Raji (cell line): ENCODE measurements around the gene SLIT1.

Experiments
- POLR2A ChIP-seq: IDR thresholded peaks from 2 replicates; pipeline ENCODE4 v1.6.1; 2011; ENCODE audit warnings: low read depth, low read length, control low read depth; ENCODE audit not compliant: insufficient read depth

The SLIT1 gene

DNA sequence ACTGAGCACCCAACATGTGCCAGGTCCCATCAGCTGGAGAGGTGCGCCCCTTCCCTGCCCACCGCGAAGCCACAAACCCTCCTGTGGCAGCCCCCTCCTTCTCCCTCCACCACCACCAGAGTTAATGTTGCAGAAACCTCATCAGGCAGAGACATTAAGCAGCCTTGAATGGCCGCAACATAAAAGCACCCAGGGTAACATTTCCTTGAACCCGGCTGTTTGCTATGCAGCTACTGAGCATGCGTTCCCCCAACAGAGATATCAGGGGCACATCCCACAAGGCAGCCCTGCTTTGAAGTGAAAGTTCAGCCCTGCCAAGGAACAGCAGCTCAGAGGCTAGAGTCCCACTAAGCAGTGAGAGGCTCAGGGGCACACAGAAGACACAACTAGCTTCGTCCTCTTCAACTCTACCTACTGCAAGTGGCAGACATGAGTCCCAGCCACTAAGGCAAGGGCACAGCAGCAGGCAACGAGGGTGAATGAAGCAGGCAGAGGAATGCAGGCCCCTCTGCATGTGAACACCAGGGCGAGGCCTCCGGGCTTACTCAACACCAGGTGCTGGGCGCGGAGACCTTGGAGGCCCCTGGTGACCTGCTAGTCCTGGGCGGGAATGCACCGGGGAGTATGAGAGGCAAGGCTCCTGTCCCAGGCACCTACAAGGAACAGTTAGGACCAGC is 107.4 kb downstream of the SLIT1 start:
- TF ChIP-seq POLR2A = no peak

GRCh38 chr10:97076781-97077180 is 109.0 kb downstream of the SLIT1 start:
- no peak for TF ChIP-seq POLR2A

DNA sequence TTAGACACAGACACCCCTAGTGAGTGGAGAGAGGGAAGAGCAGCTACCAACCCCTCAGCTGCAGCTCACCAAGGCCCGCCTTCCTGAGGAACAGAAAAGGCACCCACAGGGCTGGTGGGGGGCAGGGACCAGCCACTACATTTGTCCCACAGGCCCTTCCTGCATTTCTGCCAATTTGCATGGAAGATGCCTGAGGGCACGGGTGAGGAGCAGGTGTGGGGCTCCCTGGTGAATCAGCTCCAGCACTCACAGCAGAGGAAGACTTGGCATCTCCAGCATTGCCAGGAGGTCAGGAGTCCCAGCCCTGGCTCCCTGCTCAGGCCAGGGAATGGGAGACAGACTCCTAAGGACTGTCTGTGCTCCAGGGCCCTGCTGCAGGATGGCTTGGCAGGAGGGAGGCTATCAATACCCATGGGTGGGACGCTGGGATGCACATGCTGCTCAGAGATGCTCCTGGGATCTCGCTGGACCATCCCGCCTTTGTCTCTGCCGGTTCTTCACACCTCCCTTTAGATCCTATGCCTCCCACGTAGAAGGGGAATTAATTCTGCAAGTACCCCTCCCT is 109.7 kb downstream of the SLIT1 start:
- no peak for TF ChIP-seq POLR2A

- TF ChIP-seq POLR2A = no peak
These were observed 110.3 kb downstream of the SLIT1 start for GRCh38 chr10:97075421-97075820.

- no peak for TF ChIP-seq POLR2A
These were observed 111.3 kb downstream of the SLIT1 start for GRCh38 chr10:97074256-97075145.

DNA sequence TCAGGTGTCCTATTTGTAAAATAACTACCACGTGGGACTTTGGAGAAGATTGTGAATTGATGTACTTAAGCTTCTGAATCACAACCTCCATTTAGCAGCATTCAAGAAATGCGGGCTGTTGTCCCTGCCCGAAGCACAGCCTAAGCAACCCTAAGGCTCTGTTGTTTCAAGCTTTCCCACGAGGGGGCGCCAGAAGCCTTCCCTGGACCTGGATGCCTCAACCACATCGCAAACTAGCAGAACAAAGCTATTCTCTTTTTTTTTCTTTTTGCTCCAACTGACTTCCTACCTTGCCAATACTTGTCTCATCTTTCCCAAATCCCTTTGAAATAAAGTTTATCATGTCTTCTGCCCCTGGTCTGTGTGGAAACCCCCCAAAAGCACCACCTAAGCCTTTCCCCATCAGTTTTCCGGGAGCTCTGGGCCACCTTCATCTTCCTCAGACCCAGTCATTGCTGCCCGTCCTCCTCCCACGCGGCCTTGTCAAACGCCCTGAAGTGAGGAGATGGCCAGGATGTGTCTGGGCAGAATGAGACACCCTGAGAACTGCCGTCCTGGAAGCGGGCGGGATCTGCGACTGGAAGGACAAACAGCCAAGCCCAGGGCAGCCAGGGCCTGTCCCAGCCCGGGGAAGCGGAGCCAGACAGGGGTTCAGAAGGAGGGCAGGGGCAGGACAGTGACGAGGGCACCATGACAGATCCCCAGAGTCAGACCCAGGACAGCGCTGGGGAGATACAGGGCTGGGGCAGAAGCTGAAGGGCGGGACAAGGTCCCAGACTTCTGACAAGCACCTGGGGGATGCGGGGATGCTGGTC is 112.7 kb downstream of the SLIT1 start:
- TF ChIP-seq POLR2A = no peak

DNA sequence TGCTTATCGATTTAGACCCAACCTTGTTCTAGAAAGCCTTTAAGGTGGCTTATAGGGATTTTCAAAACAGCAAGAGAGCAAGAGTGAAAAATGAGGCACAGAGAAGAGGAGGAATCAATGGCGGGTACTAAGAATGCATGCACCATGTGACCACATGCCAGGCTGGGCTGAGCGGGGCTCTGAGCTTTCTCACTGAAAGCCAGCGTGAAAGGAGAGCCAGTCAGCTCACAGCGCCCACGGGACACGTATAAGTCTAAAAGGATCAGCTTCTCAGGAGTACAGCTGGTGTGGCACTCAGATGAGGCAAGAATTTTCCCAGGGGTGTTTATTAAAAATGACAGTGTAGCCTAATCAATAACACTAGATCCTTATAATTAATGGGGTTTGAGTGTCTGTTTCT is 114.3 kb downstream of the SLIT1 start:
- no peak for TF ChIP-seq POLR2A

DNA sequence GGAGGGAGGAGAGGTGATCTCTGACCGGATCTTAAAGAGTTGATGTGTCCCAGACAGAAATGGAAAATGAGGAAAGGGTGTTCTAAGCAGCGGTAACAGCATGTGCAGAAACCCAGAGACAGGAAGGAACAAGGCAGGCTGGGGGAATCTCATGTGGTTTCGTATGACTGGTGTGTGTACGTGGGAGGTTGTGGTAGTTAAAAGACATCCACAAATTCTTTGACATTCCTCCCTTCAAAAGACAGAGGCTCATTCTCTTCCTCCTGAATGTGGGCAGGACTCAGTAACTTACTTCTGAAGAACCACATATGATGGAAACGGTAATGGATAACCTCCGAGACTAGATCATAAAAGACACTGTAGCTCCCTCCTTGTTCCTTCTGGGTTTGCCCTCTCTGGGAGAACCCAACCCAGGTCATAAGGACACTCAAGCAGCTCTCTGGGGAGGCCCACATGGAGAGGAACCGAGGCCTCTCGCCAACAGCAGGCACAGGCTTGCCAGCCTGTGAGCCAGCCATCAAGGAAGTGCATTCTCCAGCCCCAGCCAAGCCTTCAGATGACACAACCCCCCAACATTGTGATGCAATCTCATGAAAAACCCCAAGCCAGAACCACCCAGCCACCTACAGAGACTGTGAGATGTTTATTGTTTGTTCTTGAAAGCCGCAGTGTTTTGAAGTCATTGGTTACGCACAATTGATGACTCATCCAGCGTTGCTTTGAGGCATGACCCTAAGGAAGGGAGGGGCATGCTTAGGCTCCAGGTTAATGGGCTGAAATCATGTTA is 116.0 kb downstream of the SLIT1 start:
- no peak for TF ChIP-seq POLR2A

DNA sequence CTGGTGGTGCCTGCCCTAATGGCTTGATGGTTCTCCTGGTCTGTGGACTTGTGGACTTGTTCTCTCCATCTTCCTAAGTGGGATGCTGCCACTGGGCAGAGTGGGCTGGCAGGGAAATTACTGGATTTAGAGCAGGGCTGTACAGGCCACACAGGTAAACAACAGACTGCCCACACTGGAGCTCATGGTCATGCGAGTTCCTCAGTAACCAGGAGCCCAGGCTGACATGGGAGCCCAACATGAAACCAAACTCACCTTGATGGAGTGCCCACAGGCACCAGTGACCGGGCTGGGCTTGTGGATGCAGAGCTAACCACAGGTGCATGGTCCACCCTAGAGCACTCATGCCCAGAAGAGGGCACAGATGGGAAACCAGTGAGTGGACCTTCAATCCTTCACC is 116.7 kb downstream of the SLIT1 start:
- no peak for TF ChIP-seq POLR2A

DNA sequence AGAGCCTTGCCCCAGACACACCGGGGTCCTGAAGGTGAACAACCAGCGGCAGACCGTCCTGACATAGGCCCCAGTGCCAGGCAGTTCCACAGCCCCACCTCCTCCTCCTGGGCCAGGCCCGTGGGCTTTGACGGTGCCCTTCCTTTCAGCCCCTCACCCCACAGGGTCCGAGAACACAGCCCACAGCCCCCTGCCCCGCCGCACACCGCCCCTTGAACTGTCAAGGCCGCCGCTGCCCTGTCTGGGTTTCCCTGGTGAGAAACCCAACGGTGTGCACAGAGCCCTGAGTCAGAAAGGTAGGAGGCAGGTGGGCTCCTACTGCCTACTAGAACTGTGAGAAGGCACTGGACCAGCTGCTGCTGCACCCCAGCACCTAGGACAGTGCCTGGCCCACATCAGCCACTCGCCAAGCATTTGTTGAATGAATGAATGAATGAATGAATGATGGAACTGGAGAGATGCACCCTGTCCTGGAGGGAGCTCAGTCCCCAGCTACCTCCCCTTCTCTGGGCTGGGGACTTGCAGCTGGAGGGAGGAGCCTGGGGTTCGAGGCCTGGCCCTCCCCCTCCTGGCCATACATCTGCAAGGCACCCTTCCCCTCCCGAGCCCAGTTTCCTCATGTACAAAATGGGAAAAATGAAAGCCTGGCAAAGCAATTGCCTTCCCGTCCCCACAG is 117.9 kb downstream of the SLIT1 start:
- no peak for TF ChIP-seq POLR2A

DNA sequence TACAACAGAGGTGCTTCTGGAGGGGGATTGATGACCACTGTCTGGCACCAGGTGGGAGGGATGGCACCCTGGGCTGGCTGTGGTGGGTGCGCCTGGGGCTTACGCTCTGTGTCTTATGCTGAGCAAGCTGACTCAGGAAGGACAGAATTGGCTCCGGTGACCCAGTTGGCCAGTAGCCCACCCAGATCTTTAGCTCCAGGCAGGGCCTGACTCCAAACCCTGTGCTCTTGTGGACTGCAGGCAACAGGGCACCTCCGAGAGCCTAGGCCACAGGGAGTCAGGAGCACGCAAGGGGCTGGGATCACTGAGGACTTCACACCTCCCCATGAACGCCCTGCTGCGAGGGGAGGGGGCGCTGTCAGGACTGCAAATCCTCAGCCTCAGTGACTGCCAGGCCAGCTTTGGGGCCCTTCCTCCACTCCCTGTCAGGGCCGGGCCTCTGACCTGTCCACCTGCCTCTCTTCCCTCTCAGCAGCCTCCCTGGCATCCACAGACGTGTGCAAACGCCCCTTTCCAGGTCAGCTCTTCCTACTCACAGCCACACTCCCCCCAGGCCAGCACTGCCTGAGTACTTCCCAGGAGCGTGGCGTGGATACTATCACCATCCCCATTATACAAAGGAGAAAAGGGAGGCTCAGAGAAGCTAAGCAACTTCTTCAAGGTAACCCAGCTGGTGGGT is 118.7 kb downstream of the SLIT1 start:
- TF ChIP-seq POLR2A = no peak

GRCh38 chr10:97065686-97066660 is 119.8 kb downstream of the SLIT1 start:
- TF ChIP-seq POLR2A = no peak
